H9 (cell line): ENCODE results near the gene PCDHGA3. TPM values are rescaled to one million over a fixed set of nuclear protein-coding genes. Genes with fewer than 3 reads are reported as not detected.
"Not testable (repeated sequence)": the region's sequence is repeated elsewhere in the genome, so short reads cannot be mapped to it uniquely, and the experiment has no call there.

Source experiments
- DNase-seq: peaks from one replicate; pipeline ENCODE4 v3.0.0-alpha.2; 2017
- H2AFZ ChIP-seq: one replicate; pipeline ENCODE4 v1.6.1; 2013; ENCODE audit warnings: mild to moderate bottlenecking, low read length, control low read depth, moderate library complexity
- H2AK5ac ChIP-seq: 2 replicates; pipeline ENCODE4 v1.6.1; 2013; ENCODE audit warnings: low read length, control low read depth, mixed read lengths; ENCODE audit not compliant: insufficient read length
- H2BK120ac ChIP-seq: one replicate; pipeline ENCODE4 v1.6.1; 2013; ENCODE audit warnings: low read depth, mild to moderate bottlenecking, low read length, control low read depth, inconsistent platforms; ENCODE audit not compliant: poor library complexity, severe bottlenecking
- H2BK12ac ChIP-seq: 2 replicates; pipeline ENCODE4 v1.6.1; 2013; ENCODE audit warnings: low read length, control low read depth, mixed read lengths, low read depth; ENCODE audit not compliant: insufficient read length
- H2BK15ac ChIP-seq: 2 replicates; pipeline ENCODE4 v1.6.1; 2013; ENCODE audit warnings: low read depth, low read length, control low read depth
- H2BK20ac ChIP-seq: one replicate; pipeline ENCODE4 v1.6.1; 2013; ENCODE audit warnings: low read depth, mild to moderate bottlenecking, low read length, control low read depth, inconsistent platforms; ENCODE audit not compliant: poor library complexity, severe bottlenecking
- H2BK5ac ChIP-seq: 2 replicates; pipeline ENCODE4 v1.6.1; 2013; ENCODE audit warnings: low read length, control low read depth, mixed read lengths; ENCODE audit not compliant: insufficient read length
- H3K14ac ChIP-seq: 2 replicates; pipeline ENCODE4 v1.6.1; 2013; ENCODE audit warnings: low read length, control low read depth; ENCODE audit not compliant: insufficient read depth
- H3K18ac ChIP-seq: 2 replicates; pipeline ENCODE4 v1.6.1; 2013; ENCODE audit warnings: low read depth, mild to moderate bottlenecking, mixed read lengths, low read length, control low read depth; ENCODE audit not compliant: insufficient read length
- H3K23ac ChIP-seq: 2 replicates; pipeline ENCODE4 v1.6.1; 2013; ENCODE audit warnings: low read length, control low read depth, mixed read lengths, low read depth; ENCODE audit not compliant: insufficient read length
- H3K23me2 ChIP-seq: 2 replicates; pipeline ENCODE4 v1.6.1; 2013; ENCODE audit warnings: low read depth, mild to moderate bottlenecking, mixed read lengths, low read length, control low read depth; ENCODE audit not compliant: insufficient read length, poor library complexity, severe bottlenecking
- H3K27ac ChIP-seq: 2 replicates; pipeline ENCODE4 v1.5.1; 2013; ENCODE audit warnings: low read length, control low read depth, mixed read lengths, low read depth; ENCODE audit not compliant: insufficient read length
- H3K27me3 ChIP-seq: 2 replicates; pipeline ENCODE4 v1.6.1; 2013; ENCODE audit warnings: low read length, control low read depth, inconsistent platforms; ENCODE audit not compliant: insufficient read depth
- H3K4ac ChIP-seq: 2 replicates; pipeline ENCODE4 v1.6.1; 2013; ENCODE audit warnings: low read depth, mild to moderate bottlenecking, control low read depth, inconsistent platforms, low read length, moderate library complexity
- H3K4me1 ChIP-seq: 2 replicates; pipeline ENCODE4 v1.6.1; 2013; ENCODE audit warnings: low read length, control low read depth, inconsistent platforms; ENCODE audit not compliant: insufficient read depth
- H3K4me2 ChIP-seq: 2 replicates; pipeline ENCODE4 v1.6.1; 2013; ENCODE audit warnings: low read length, control low read depth, mixed read lengths; ENCODE audit not compliant: insufficient read length, insufficient read depth
- H3K56ac ChIP-seq: 2 replicates; pipeline ENCODE4 v1.6.1; 2013; ENCODE audit warnings: low read depth, mild to moderate bottlenecking, mixed read lengths, low read length, control low read depth; ENCODE audit not compliant: insufficient read length
- H3K79me1 ChIP-seq: 2 replicates; pipeline ENCODE4 v1.6.1; 2013; ENCODE audit warnings: low read depth, mild to moderate bottlenecking, moderate library complexity, low read length, control low read depth, inconsistent platforms; ENCODE audit not compliant: insufficient read depth, poor library complexity, severe bottlenecking
- H3K79me2 ChIP-seq: 2 replicates; pipeline ENCODE4 v1.6.1; 2013; ENCODE audit warnings: low read length, control low read depth, inconsistent platforms; ENCODE audit not compliant: insufficient read depth
- H3K9ac ChIP-seq: 2 replicates; pipeline ENCODE4 v1.6.1; 2013; ENCODE audit warnings: low read length, control low read depth, mixed read lengths; ENCODE audit not compliant: insufficient read length; ENCODE audit errors: extremely low read depth
- H3K9me3 ChIP-seq: one replicate; pipeline ENCODE4 v1.6.1; 2013; ENCODE audit warnings: low read depth, low read length, inconsistent platforms; ENCODE audit not compliant: control insufficient read depth
- H3T11ph ChIP-seq: one replicate; pipeline ENCODE4 v1.6.1; 2013; ENCODE audit warnings: mild to moderate bottlenecking, low read length, control low read depth, inconsistent platforms
- H4K20me1 ChIP-seq: one replicate; pipeline ENCODE4 v1.6.1; 2013; ENCODE audit not compliant: control insufficient read depth, insufficient read length, insufficient read depth
- H4K5ac ChIP-seq: 2 replicates; pipeline ENCODE4 v1.6.1; 2013; ENCODE audit warnings: low read depth, mild to moderate bottlenecking, mixed read lengths, low read length, control low read depth; ENCODE audit not compliant: insufficient read length
- H4K8ac ChIP-seq: replicated peaks from 2 replicates; pipeline ENCODE4 v1.6.1; 2013; ENCODE audit warnings: low read length, control low read depth, mixed read lengths, low read depth; ENCODE audit not compliant: insufficient read length
- H4K91ac ChIP-seq: 2 replicates; pipeline ENCODE4 v1.6.1; 2013; ENCODE audit warnings: low read depth, mild to moderate bottlenecking, moderate library complexity, mixed read lengths, low read length, control low read depth; ENCODE audit not compliant: insufficient read length
- H3K27ac Mint-ChIP-seq, 3 experiments: 2 replicates in 2 of 3; 3 replicates in 1 of 3; pipeline ENCODE4 v1.8.0; 2020 to 2021; ENCODE audit warnings: mixed read lengths in 3 of 3, mild to moderate bottlenecking in 1 of 3, moderate library complexity in 1 of 3
- H3K27me3 Mint-ChIP-seq: 2 replicates; pipeline ENCODE4 v1.8.0; 2021; ENCODE audit warnings: low read depth, mild to moderate bottlenecking, moderate library complexity, mixed read lengths
- H3K36me3 Mint-ChIP-seq, 3 experiments: 2 replicates in 2 of 3; 3 replicates in 1 of 3; pipeline ENCODE4 v1.8.0; 2020 to 2021; ENCODE audit warnings: low read depth in 3 of 3, mixed read lengths in 3 of 3; ENCODE audit not compliant: insufficient read depth in 1 of 3
- H3K4me1 Mint-ChIP-seq, 2 experiments: 2 replicates each; pipeline ENCODE4 v1.8.0; 2020; ENCODE audit warnings: mixed read lengths in 2 of 2
- H3K4me3 Mint-ChIP-seq, 2 experiments: 2 replicates in 1 of 2; 3 replicates in 1 of 2; pipeline ENCODE4 v1.8.0; 2020 to 2021; ENCODE audit warnings: mild to moderate bottlenecking in 2 of 2, mixed read lengths in 2 of 2, moderate library complexity in 1 of 2
- H3K9me3 Mint-ChIP-seq, 2 experiments: 2 replicates in 1 of 2; 3 replicates in 1 of 2; pipeline ENCODE4 v1.8.0; 2020; ENCODE audit warnings: mild to moderate bottlenecking in 2 of 2, mixed read lengths in 2 of 2, moderate library complexity in 1 of 2
- WGBS: extraction: QIAGEN DNeasy Blood & Tissue Kit; methylation state at CpG from one replicate; pipeline ENCODE4 v1.1.7; 2013; ENCODE audit warnings: missing lambda C conversion rate, low lambda C conversion rate, mixed read lengths; ENCODE audit not compliant: insufficient read length; ENCODE audit errors: extremely low coverage; 5-methylcytosine and 5-hydroxymethylcytosine counted together
- total RNA-seq: library from RNA; stranded (reverse); gene quantifications from 2 replicates; pipeline ENCODE4 v1.2.1, GENCODE V29; 2021
- TF ChIP-seq, protein P1 (sequence below): fragments of 200-600 bp; sonication (generic); conservative IDR thresholded peaks from 3 replicates; pipeline ENCODE4 v1.8.0; 2021; ENCODE audit warnings: antibody characterized with exemption, mild to moderate bottlenecking

The PCDHGA3 gene
- total RNA-seq, 1 experiment from 2014 or later, result 0.94 TPM

GRCh38 chr5:141313711-141314110 is 29.9 kb upstream of the PCDHGA3 start:
- Histone ChIP-seq H2BK120ac (no peak overlapping the region), H3K79me1 (no peaks in the 10 kb centered on the region), H3K18ac (no peak overlapping the region), H4K5ac (no peak overlapping the region), H3K9me3 (peaks cover 9% of the 10 kb centered on the region), H3K4me1 (no peaks in the 10 kb centered on the region), H2AK5ac (no peak overlapping the region), H3K14ac (no peak overlapping the region), H2AFZ (no peak overlapping the region), H3K79me2 (no peaks in the 10 kb centered on the region; the same call in 1 of the 2 replicates), H2BK5ac (no peak overlapping the region), H3K4me2 (no peak overlapping the region), H3T11ph (no peak overlapping the region), H3K23me2 (no peaks in the 10 kb centered on the region), H3K27ac (no peak overlapping the region), H3K27me3 (no peaks in the 10 kb centered on the region), H2BK12ac (no peak overlapping the region), H3K4ac (no peak overlapping the region), H3K56ac (no peak overlapping the region), H4K20me1 (no peaks in the 10 kb centered on the region), H3K23ac (no peak overlapping the region), H4K8ac (no peak overlapping the region), H3K9ac (no peak overlapping the region), H2BK15ac (no peak overlapping the region), H4K91ac (no peak overlapping the region), H2BK20ac (no peak overlapping the region)
- peaks cover 2 to 5% of the 10 kb centered on the region in 2 experiments; a peak in 3 of 4 replicates for H3K4me1 Mint-ChIP-seq
- DNase-seq, result no peak
- no peak overlapping the region for H3K27ac Mint-ChIP-seq
- TF ChIP-seq, protein P1, sequence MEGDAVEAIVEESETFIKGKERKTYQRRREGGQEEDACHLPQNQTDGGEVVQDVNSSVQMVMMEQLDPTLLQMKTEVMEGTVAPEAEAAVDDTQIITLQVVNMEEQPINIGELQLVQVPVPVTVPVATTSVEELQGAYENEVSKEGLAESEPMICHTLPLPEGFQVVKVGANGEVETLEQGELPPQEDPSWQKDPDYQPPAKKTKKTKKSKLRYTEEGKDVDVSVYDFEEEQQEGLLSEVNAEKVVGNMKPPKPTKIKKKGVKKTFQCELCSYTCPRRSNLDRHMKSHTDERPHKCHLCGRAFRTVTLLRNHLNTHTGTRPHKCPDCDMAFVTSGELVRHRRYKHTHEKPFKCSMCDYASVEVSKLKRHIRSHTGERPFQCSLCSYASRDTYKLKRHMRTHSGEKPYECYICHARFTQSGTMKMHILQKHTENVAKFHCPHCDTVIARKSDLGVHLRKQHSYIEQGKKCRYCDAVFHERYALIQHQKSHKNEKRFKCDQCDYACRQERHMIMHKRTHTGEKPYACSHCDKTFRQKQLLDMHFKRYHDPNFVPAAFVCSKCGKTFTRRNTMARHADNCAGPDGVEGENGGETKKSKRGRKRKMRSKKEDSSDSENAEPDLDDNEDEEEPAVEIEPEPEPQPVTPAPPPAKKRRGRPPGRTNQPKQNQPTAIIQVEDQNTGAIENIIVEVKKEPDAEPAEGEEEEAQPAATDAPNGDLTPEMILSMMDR, result no peak
- peaks cover 1% of the 10 kb centered on the region; the same call in 1 of the 2 replicates for H3K27me3 Mint-ChIP-seq
- no peak overlapping the region for H3K4me3 Mint-ChIP-seq
- H3K36me3 Mint-ChIP-seq, result peaks cover 33 to 45% (median 33%) of the 10 kb centered on the region in 3 experiments
- H3K9me3 Mint-ChIP-seq, result peaks cover 13 to 56% of the 10 kb centered on the region in 2 experiments

- not testable (repeated sequence) for H3K79me1 ChIP-seq, H3K4ac ChIP-seq, H3K23me2 ChIP-seq, H4K20me1 ChIP-seq, H2BK15ac ChIP-seq, H2BK120ac ChIP-seq, H3K23ac ChIP-seq, H3K27ac ChIP-seq, H4K8ac ChIP-seq, DNase-seq, H3K4me1 ChIP-seq, H3K14ac ChIP-seq, H3T11ph ChIP-seq, H3K56ac ChIP-seq, H4K5ac ChIP-seq, H3K79me2 ChIP-seq, H2BK5ac ChIP-seq, H3K27me3 Mint-ChIP-seq, H4K91ac ChIP-seq, H3K27me3 ChIP-seq, H2BK12ac ChIP-seq, H3K4me3 Mint-ChIP-seq, H3K18ac ChIP-seq, H2AFZ ChIP-seq, H3K9ac ChIP-seq, H2AK5ac ChIP-seq, H3K4me2 ChIP-seq, H2BK20ac ChIP-seq, H3K27ac Mint-ChIP-seq
- Mint-ChIP-seq H3K36me3 (peaks cover 49 to 62% (median 51%) of the 10 kb centered on the region in 3 experiments), H3K9me3 (peaks cover 39 to 70% of the 10 kb centered on the region in 2 experiments), H3K4me1 (peaks cover 9 to 15% of the 10 kb centered on the region in 2 experiments; a peak in 3 of 4 replicates)
- peaks cover 22% of the 10 kb centered on the region for H3K9me3 ChIP-seq
- no CpG with 5 or more reads among the region's 4 CpGs for WGBS
These were observed 26.7 kb upstream of the PCDHGA3 start for GRCh38 chr5:141316963-141317362.
